Activated naive CD4-positive, alpha-beta T cell treated with anti-CD3 and anti-CD28 coated beads for 36 hours (primary cell): ENCODE results near the gene SNW1. TPM values are rescaled to one million over a fixed set of nuclear protein-coding genes. Genes with fewer than 3 reads are reported as not detected.
"Not testable (repeated sequence)": the region's sequence is repeated elsewhere in the genome, so short reads cannot be mapped to it uniquely, and the experiment has no call there.

Source experiments
- CTCF ChIA-PET: fragments of 350-600 bp; sonication (Branson Sonifier 250); formaldehyde crosslinking; loops from one replicate; lab custom pipeline; 2021; ENCODE audit warnings: antibody characterized with exemption; lab: Charles Lee
- DNase-seq: peaks from one replicate; pipeline ENCODE4 v3.0.0-alpha.2; 2020
- H3K27ac Mint-ChIP-seq: one replicate; pipeline ENCODE4 v1.8.0; 2021; ENCODE audit warnings: mild to moderate bottlenecking, mixed read lengths
- H3K27me3 Mint-ChIP-seq: one replicate; pipeline ENCODE4 v1.8.0; 2021; ENCODE audit warnings: low read depth, mixed read lengths
- H3K36me3 Mint-ChIP-seq: one replicate; pipeline ENCODE4 v1.8.0; 2021; ENCODE audit warnings: low read depth, mixed read lengths
- H3K4me1 Mint-ChIP-seq: one replicate; pipeline ENCODE4 v1.8.0; 2021; ENCODE audit warnings: low read depth, mixed read lengths
- H3K4me3 Mint-ChIP-seq: one replicate; pipeline ENCODE4 v1.8.0; 2021; ENCODE audit warnings: mild to moderate bottlenecking, moderate library complexity, mixed read lengths
- H3K9me3 Mint-ChIP-seq: one replicate; pipeline ENCODE4 v1.8.0; 2021; ENCODE audit warnings: mixed read lengths
- intact Hi-C: fragments of 100-400 bp; cut with micrococcal nuclease; formaldehyde crosslinking; loops from one replicate; pipeline ENCODE4 v1.15.1; 2023
- total RNA-seq, 2 experiments: library from RNA; stranded (reverse); gene quantifications; one replicate each; pipeline ENCODE4 v1.2.3, GENCODE V29; 2021

The SNW1 gene
- total RNA-seq, 2 experiments from 2014 or later: 117 to 129 TPM

GRCh38 chr14:77790566-77791224 is 29.7 kb upstream of the SNW1 start:
- H3K9me3 Mint-ChIP-seq: no peaks in the 10 kb centered on the region
- CTCF ChIA-PET: interaction anchor here (0.6 to 1.0 kb wide), 2 partner anchors 261 to 637 kb away, joined by 3 read pairs; no protein-coding TSS in a partner anchor

GRCh38 chr14:77786148-77786547 is 25.2 kb upstream of the SNW1 start:
- Mint-ChIP-seq H3K9me3 (no peaks in the 10 kb centered on the region), H3K4me1 (no peaks in the 10 kb centered on the region), H3K27ac (no peak overlapping the region), H3K36me3 (no peaks in the 10 kb centered on the region), H3K4me3 (no peak overlapping the region), H3K27me3 (peaks cover 5% of the 10 kb centered on the region)
- CTCF ChIA-PET: no interaction called here
- intact Hi-C loops: no loop called here
- DNase-seq: no peak

More at GRCh38 chr14:77790566-77791224, 29.7 kb upstream of the SNW1 start:
- peaks cover 5% of the 10 kb centered on the region for H3K27me3 Mint-ChIP-seq
- no peaks in the 10 kb centered on the region for H3K36me3 Mint-ChIP-seq
- no peak overlapping the region for H3K27ac Mint-ChIP-seq
- intact Hi-C loops: no loop called here
- H3K4me3 Mint-ChIP-seq: no peak overlapping the region
- peaks cover 3% of the 10 kb centered on the region for H3K4me1 Mint-ChIP-seq
- no peak for DNase-seq

DNA sequence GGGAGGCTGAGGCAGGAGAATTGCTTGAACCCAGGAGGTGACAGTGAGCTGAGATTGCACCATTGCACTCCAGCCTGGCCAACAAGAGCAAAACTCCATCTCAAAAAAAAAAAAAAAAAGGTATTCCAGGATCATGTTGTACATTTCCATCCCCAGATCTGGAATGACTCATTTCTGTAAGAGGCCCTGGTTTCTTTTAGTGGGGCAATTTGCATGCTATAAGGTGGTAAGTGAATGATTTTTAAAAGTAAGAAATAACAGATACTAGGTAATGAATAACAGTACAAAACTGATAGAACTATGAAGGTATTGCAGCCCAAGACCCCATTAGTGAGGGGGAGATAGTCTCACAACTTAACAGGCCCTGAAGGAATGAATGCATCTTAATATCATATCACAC is 21.2 kb upstream of the SNW1 start:
- no peaks in the 10 kb centered on the region for H3K27me3 Mint-ChIP-seq
- H3K4me3 Mint-ChIP-seq: no peak overlapping the region
- CTCF ChIA-PET: interaction anchor here (0.6 kb wide), 1 partner anchor 90 kb away, joined by 3 read pairs; no protein-coding TSS in a partner anchor
- H3K4me1 Mint-ChIP-seq: no peaks in the 10 kb centered on the region
- H3K9me3 Mint-ChIP-seq: no peaks in the 10 kb centered on the region
- DNase-seq: no peak
- intact Hi-C loops: no loop called here
- no peak overlapping the region for H3K27ac Mint-ChIP-seq
- no peaks in the 10 kb centered on the region for H3K36me3 Mint-ChIP-seq

DNA sequence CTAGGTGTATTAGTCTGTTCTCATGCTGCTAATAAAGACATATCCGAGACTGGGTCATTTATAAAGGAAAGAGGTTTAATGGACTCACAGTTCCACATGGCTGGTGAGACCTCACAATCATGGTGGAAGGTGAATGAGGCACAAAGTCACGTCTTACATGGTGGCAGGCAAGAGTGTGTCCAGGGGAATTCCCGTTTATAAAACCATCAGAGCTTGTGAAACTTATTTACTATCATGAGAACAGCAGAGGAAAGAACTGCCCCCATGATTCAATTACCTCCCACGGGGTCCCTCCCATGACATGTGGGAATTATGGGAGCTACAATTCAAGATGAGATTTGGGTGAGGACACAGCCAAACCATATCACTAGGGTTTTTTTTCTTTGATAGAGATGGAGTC is 13.0 kb upstream of the SNW1 start:
- H3K4me1 Mint-ChIP-seq, H3K9me3 Mint-ChIP-seq, H3K4me3 Mint-ChIP-seq, CTCF ChIA-PET, intact Hi-C loops, H3K36me3 Mint-ChIP-seq, DNase-seq, H3K27ac Mint-ChIP-seq, H3K27me3 Mint-ChIP-seq: not testable (repeated sequence)

DNA sequence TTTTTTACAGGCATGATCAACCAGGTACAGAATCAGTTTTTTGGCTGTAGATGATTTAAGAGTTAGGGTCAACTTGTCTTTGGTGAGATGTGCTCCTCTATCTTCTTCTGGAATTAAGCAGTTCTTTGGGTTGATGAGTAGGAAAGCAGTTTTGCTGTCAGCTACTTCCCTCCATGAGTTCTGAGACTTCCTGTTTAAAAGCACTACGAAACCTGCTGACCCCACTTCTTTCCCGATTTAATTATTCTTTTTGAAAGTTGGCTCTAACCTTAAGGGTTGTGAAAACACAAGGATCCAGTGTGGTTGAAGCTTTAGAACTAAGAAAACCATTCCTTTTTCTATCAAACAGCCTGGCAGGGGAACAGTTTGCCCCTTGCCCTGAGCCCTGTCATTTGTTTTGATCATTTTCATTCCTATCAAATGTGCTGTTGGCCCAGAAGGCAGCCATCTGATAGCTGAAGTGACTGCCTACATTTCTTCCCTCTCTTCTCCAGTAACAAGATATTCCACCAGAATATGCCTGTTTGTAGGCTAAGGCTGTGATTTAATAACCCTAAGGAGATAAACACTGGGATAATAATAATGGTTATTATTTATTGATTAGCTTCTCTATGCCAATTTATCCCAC is 7.6 kb upstream of the SNW1 start:
- H3K4me1 Mint-ChIP-seq, H3K4me3 Mint-ChIP-seq, H3K36me3 Mint-ChIP-seq, H3K27me3 Mint-ChIP-seq, intact Hi-C loops, DNase-seq, H3K27ac Mint-ChIP-seq, H3K9me3 Mint-ChIP-seq: not testable (repeated sequence)
- CTCF ChIA-PET: interaction anchor here (0.6 kb wide), 1 partner anchor 64 kb away, joined by 3 read pairs; no protein-coding TSS in a partner anchor

DNA sequence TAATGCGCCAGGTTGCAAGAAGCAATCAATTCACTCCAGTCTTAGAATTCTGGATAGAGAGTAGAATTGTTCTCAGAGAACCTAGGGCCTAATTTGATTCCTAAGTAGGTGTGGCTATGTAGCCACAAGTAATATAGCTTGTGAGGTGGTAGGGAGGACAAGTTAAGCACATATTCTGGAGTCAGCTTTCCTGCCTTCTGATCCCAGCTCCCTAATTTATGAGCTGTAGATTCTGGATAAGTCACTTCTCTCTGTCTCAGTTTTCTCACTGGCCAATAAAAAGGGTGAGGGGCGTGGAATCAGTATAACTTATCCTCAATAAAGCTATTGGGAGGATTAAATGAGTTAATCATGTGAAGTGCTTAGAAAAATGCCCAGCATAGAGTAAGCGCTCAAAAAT is 3.0 kb upstream of the SNW1 start:
- Mint-ChIP-seq H3K27ac (no peak overlapping the region), H3K27me3 (no peaks in the 10 kb centered on the region), H3K9me3 (no peaks in the 10 kb centered on the region), H3K36me3 (peaks cover 4% of the 10 kb centered on the region), H3K4me3 (no peak overlapping the region), H3K4me1 (peaks cover 14% of the 10 kb centered on the region)
- DNase-seq: no peak
- intact Hi-C loops: loop anchor here (5.0 kb wide), 1 partner anchor 167 kb away; no protein-coding TSS in a partner anchor
- CTCF ChIA-PET: no interaction called here

GRCh38 chr14:77763316-77763715 is 2.4 kb upstream of the SNW1 start:
- no peak for DNase-seq
- Mint-ChIP-seq H3K36me3 (peaks cover 11% of the 10 kb centered on the region), H3K27me3 (no peaks in the 10 kb centered on the region), H3K4me3 (no peak overlapping the region), H3K4me1 (peaks cover 20% of the 10 kb centered on the region), H3K27ac (no peak overlapping the region), H3K9me3 (no peaks in the 10 kb centered on the region)
- CTCF ChIA-PET: no interaction called here
- intact Hi-C loops: loop anchor here (5.0 kb wide), 1 partner anchor 166 kb away; no protein-coding TSS in a partner anchor

DNA sequence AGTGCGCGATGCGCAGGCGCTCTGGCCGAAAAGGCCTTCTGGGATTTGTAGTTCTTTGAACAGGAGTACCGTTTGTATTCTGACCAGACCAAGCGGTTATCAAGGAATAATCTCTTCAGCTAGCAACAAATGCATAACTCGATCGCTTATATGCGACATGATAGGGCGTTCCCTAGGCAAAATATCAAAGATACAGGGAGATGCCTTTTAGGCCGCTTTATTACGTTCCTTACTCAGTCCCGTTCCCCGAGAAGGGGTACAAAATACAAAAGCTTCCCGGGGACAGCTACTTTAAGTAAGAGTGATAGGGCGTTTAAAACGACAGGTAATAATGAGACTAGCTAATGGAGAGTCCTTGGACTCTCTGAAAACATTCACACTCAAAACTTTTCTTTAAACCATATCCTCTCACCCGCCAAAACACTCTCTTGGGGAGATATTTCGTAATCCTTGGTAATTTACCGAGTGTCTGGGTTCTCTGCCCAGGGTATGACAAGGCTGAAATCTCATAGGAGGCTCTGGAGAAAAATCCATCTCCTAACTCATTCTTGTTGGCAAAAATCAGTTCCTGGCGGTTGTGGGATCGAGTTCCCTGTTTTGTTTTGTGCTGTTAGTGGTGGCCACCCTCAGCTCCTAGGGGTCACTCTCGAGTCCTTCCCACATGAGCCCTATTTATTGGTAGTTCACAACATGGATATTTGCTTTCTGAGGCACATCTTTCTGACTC is 412 bp upstream of the SNW1 start:
- Mint-ChIP-seq H3K27me3 (no peaks in the 10 kb centered on the region), H3K36me3 (peaks cover 16% of the 10 kb centered on the region)
- CTCF ChIA-PET: interaction anchor here (0.7 to 1.7 kb wide), 4 partner anchors 9 to 38 kb away, joined by 3 to 6 read pairs (median 4); partner anchors contain the start of gene ADCK1

DNA sequence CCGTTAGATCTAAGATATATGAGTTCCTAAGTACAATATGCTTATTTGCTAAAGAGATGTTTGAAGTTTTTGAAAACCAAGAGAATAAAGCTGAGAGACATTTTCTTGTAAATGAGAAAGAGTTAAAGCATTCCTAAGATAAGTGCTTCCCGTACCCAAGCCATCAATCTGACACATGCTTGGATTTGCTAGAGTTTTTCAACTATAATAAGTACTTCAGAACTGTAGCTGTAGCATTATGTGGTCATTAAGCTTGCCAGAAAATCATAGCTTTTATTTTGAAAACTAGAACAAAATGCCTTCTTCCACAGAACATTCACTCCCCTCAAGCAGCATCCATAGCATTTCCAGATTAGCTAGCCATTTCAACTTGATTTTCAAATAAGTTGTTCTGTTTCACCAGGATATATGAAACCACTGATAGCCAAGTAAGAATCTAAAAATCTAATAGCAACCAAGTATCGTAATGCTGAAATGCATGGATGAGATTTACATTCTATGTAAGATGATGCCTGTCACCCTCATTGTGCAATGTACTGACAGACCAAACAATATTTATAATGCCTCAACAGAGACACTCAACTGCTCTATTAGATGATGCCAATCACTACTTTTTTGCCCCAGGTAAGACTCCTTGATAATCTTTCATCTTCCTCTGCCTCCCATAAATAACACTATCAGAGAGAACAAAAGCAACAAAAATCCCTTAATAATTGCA is 8.0 kb downstream of the SNW1 start:
- intact Hi-C loops: loop anchor here (5.0 kb wide), 1 partner anchor 36 kb away; no protein-coding TSS in a partner anchor
- Mint-ChIP-seq H3K4me3 (no peak overlapping the region), H3K27ac (no peak overlapping the region), H3K27me3 (no peaks in the 10 kb centered on the region), H3K4me1 (peaks cover 32% of the 10 kb centered on the region), H3K9me3 (no peaks in the 10 kb centered on the region), H3K36me3 (peaks cover 32% of the 10 kb centered on the region)
- CTCF ChIA-PET: interaction anchor here (0.6 to 1.2 kb wide), 5 partner anchors 11 to 87 kb away, joined by 3 to 4 read pairs (median 3); no protein-coding TSS in a partner anchor
- no peak for DNase-seq

More for the DNA sequence above, 412 bp upstream of the SNW1 start:
- intact Hi-C loops: loop anchor here (1.0 to 5.0 kb wide), 8 partner anchors 39 to 663 kb away; partner anchors contain the start of genes ADCK1, ALKBH1, CIPC and GSTZ1
- H3K4me1 Mint-ChIP-seq: peaks cover 28% of the 10 kb centered on the region
- peak overlapping the region; percentile 94 for H3K4me3 Mint-ChIP-seq
- H3K27ac Mint-ChIP-seq: peak overlapping the region; percentile 95
- H3K9me3 Mint-ChIP-seq: no peaks in the 10 kb centered on the region
- DNase-seq: peak; percentile 17

- no peaks in the 10 kb centered on the region for H3K27me3 Mint-ChIP-seq
- intact Hi-C loops: loop anchor here (5.0 kb wide), 1 partner anchor 35 kb away; no protein-coding TSS in a partner anchor
- no peaks in the 10 kb centered on the region for H3K9me3 Mint-ChIP-seq
- H3K36me3 Mint-ChIP-seq: peaks cover 32% of the 10 kb centered on the region
- H3K27ac Mint-ChIP-seq: no peak overlapping the region
- DNase-seq: no peak
- CTCF ChIA-PET: interaction anchor here (0.6 to 1.2 kb wide), 6 partner anchors 10 to 88 kb away, joined by 3 to 4 read pairs (median 3); no protein-coding TSS in a partner anchor
- peaks cover 26% of the 10 kb centered on the region for H3K4me1 Mint-ChIP-seq
- H3K4me3 Mint-ChIP-seq: no peak overlapping the region
These were observed 8.7 kb downstream of the SNW1 start for GRCh38 chr14:77752266-77752665.

- intact Hi-C loops, H3K9me3 Mint-ChIP-seq, DNase-seq, H3K27ac Mint-ChIP-seq, H3K4me3 Mint-ChIP-seq, CTCF ChIA-PET, H3K27me3 Mint-ChIP-seq: not testable (repeated sequence)
- Mint-ChIP-seq H3K36me3 (peaks cover 34% of the 10 kb centered on the region), H3K4me1 (peaks cover 16% of the 10 kb centered on the region)
These were observed 13.5 kb downstream of the SNW1 start for GRCh38 chr14:77747425-77747824.
